GM21423 (cell line): ENCODE results near the gene FSTL4.

Experiments
- ATAC-seq: cut with Tn5 transposase; IDR thresholded peaks from one replicate; pipeline ENCODE4 v1.9.1; 2021; ENCODE audit warnings: mild to moderate bottlenecking, moderate library complexity; ENCODE audit not compliant: unreplicated experiment

FSTL4 gene

DNA sequence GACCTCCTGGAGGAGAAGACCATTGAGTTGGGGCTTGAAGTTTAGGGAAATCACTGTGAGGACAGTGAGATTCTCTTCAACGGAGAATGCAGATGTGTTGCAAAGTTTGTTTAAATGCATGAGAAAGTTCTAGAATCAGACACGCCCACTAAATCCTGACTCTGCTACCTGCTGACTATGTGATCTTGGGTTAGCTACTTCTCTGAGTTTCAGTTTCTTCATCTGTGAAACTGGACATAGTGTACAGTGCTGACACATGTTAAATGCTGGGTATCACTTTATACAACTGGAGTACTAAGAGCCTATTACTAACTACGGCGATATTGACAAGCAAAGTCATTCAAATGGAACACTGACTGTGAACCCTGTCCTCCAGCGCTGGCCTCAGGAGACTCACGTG, 305.1 kb downstream of the FSTL4 start:
- no peak for ATAC-seq

DNA sequence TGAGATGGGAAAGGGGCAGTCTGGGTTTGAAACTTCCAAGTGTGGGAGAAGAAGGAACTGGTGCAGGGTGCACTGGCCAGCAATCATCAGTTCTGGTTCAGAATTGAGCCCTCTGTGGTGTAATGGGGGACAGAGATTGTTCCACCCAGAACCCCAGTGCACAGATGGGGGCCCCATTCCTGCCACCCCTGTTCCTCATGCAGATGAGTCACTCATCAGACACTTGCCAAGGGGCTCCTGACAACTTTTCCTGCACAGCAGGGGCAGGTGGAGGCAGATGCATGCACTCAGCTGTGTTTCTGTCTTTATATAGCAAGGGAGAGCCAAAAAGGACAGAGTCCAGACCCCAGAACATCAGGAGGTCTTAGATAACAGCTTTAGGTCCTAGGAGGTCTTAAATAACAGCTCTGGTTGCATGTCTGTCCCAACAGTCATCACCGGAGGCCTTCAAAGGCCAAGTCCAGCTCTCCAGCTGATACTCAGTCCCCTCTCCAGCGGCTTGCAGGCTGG, 307.6 kb downstream of the FSTL4 start:
- no peak for ATAC-seq

DNA sequence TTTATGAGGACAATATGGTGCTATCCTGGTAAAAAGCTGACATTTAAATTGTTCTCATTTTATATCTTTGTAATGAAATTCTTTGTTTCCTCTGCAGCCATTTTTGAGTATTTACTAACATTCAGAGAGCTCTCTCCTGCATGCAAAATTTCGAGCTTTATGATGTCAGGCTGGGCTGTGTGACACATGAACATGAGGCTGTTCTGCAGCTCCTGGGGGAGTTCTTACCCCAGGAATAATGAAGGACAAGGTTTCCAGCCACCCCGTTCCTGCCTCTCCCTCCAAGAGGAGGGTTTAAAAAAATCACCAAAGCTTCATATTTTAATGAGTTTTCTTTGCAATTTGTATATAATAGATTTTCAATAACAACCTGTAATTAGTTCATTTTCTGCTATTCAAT, 308.2 kb downstream of the FSTL4 start:
- ATAC-seq, result no peak

DNA sequence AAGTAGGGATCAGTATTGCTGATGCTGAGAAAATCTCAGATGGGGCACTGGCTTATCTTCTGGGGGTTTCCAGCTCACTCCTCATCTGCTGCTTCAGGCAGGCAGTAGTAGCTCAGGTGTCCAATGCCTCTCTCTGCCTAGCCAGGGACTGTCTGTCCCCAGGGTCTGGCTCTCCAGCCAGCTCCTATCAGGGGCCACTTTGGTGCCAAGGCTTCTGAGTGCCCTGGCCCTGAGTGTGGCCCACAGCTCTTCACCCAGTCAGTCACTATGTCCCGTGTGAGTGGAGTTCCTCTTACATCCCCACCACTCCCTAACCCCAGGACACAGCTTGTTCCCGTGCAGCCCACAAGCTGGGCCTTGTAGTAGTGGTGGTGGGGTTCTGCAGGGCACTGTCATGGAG, 309.0 kb downstream of the FSTL4 start:
- no peak for ATAC-seq

DNA sequence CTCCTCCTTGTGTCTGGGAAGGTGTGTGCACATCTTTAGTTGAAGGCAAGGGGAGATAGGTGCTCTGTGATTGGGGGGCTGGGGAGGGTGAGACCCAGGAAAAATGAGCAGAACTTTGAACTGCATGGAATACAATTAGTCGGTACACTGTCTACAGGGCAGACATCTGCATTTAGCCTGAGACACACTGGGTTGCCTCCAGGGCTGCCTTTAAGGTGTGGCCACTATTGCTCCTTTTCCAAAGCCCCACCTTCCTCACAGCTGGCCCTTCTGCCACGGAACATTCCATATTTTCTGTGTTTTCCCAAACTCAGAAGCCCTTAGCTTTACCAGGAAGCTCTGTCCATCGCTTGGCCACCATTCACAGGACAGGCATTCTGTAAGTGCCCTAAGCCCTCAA, 312.6 kb downstream of the FSTL4 start:
- ATAC-seq, result no peak

DNA sequence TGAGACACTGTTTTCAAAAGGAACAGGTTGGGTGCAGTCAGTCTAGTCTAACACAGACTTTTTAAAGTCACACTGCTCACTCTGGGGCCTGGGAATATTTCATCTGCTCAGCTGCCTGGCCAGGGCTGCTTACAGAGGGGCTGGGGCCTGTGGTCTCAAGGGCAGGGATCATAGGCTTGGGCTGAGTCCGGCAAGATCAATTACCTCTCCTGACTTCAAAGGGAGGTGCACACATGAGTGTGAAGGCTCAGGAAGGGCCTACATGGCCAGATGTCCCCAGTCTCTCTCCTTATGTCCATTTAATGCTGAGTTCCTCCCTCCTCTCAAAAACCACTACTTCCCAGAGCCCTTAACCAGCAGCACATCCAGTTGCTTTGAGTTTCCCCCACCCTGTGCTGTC, 313.3 kb downstream of the FSTL4 start:
- no peak for ATAC-seq

DNA sequence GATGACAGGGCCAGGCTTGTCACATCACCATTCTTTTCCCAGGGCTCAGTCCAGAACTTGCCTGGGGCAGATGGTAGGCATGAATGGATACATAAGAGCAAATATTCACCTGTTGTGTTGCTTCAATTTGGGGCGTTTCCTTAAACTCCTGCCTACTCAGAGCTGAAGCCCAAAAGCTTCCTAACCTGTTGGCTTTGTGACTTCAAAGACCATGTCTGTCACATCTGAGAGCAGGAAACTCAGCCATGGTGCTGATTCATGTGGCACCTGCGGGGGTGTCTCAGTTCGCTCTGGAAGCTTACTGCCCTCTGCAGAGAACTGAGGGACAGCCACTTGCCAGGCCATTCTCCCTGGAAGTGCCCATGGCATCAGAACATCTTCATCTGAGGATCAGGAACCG, 313.9 kb downstream of the FSTL4 start:
- no peak for ATAC-seq

DNA sequence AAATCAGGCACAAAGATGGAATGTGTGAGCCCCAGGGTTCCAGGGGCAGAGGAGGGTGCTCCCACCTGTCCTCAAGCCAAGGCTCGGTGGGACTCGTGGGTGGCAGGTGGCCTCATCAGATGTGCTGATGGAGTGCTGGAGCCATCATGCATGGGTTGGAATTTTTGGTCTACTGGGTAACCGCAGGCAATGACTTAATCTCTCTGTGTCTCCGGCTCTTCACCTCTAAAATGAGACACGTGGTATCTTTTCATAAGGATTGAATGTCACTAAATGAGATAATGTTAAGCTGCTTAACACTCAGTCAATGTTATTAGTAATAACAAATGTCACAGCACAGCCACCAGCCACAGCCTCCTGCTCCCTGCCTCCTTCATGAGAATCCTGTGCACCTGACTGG, 315.0 kb downstream of the FSTL4 start:
- ATAC-seq, result no peak

DNA sequence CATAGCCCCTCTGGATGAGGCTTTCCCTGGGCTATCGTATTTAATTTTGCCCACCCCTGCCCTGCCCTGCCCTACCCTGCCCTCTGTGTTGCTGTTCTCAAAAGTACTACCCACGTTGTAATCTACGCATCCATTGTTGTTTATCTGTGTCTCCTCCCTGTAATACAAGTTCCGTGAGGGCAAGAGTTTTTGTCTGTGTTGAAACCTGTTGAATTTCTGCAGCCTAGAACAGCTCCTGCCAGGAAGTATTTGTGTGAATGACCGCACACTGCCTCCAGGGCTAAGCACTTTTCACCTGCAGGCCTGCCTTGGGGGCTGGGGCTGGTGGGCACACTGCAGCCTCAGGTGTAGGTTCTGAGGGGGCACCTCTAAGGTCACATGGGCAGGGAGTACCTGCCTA, 315.7 kb downstream of the FSTL4 start:
- no peak for ATAC-seq

DNA sequence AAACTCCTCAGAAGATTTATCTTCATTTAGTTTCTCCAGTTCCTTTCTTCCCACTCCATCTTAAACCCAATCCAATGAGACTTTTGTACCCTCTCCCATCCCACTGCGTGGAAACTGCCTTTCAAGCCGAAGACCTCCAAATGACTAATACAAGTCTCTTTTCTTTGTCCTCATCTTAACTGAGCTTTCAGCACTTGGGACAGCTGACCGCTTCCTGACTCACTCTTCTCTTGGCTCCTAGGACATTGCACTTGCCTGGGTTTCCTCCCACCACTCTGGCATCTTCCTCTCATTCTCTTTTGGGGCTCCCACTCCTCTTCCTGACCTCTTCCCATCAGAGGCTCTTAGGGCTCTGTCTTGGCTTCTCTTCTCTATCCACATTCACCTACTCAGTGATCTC, 316.8 kb downstream of the FSTL4 start:
- ATAC-seq, result no peak

DNA sequence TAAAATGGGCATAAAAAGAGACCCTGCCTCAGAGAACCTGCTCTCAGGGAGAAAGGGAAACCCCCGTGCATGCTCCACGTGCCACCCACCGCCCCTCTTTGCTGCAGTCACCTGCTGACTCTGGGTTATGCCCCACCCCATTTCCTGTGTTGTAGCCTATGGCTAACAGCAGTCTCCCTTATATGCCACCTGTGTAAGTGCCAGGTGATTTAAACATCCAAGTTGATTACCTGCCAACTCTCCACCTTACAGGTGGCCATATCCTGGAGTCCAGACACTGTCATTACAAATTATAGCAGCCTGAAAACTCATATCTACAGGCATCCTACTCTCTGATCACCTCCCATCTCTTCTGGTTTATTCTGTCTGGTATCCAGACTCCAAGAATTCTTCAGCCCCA, 318.0 kb downstream of the FSTL4 start:
- no peak for ATAC-seq

DNA sequence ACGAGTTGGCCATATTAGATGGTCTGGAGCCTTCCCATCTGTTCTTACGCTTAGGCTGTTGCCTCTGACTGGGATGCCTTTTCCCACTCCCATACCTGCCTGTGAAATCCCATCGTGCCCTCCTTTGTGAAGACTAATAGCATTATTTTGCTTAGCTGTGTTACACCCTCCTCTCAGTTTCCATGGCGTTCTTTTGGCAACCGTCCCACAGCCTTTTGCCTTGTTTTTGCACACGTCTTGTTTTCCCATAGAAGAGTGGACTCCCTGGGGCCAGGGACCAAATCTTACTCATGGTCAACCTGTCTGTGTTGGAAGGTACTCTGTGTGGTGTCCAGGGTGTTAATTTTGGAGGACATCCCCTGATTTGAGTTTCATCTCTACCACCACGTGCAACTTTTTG, 318.4 kb downstream of the FSTL4 start:
- ATAC-seq, result no peak

DNA sequence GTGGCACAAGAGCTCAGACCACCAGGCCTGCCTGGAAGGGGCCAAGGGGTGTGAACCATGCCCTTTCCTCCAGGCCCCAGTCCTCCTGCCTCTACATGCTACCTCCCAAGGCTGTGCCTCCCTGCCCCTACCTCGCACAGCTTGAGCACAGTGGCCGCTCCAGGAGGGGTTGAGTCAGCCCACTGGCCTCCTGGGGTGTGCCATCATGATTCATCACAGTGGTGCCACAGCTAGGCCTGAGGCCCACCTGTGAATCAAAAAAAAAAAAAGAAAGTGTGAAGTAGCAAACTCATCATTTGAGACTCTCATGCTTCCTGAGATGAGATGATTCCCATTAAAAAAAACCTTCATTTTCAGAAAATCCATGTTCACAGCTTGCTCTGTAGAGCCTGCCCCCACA, 320.0 kb downstream of the FSTL4 start:
- ATAC-seq, result no peak

DNA sequence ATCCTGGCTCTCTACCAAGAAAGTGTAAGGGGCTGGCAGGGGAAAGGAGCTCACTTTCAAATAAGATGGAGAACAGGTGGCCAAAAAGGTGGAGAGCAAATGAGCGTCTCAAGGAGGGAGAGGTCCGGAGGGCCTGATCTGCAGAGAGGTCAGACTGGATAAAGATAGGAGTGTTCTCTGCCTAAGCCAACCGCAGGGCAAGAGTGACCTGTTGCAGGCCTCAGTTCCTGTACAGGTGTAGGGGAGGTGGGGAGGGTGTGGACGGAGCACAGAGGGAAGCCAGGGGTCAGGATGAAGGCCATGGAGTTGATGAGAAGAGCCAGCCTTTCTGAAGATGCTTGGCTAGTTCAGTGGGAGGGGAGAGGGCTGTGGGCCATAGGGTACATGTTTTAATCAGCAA, 320.8 kb downstream of the FSTL4 start:
- ATAC-seq, result no peak

DNA sequence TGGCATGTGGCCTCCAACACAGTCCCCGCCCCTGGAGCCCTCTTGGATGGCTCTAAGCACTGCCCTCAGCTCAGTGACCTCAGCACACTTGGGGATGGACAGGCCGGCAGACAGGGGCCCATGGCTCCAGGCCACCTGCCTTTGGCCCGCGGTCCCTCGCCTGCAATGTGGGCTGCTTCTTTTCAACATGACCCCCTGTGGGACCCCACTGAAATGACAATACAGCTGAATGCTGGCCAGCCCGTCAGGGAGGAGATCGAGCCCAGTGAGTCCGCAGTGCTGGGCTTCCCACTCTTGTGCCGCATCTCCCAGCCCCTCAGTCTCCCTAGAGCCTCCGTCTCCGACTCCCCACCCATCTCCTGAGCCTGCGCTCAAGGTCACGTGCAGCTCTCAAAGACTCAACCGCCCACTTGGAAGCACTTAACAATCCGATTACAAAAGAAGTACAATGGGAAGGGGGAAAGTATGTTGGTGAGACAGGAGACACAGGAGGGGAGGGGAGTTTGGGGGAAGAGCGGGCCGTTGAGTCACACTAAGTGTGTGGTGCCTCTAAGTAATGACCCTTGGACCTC, 321.6 kb downstream of the FSTL4 start:
- no peak for ATAC-seq

DNA sequence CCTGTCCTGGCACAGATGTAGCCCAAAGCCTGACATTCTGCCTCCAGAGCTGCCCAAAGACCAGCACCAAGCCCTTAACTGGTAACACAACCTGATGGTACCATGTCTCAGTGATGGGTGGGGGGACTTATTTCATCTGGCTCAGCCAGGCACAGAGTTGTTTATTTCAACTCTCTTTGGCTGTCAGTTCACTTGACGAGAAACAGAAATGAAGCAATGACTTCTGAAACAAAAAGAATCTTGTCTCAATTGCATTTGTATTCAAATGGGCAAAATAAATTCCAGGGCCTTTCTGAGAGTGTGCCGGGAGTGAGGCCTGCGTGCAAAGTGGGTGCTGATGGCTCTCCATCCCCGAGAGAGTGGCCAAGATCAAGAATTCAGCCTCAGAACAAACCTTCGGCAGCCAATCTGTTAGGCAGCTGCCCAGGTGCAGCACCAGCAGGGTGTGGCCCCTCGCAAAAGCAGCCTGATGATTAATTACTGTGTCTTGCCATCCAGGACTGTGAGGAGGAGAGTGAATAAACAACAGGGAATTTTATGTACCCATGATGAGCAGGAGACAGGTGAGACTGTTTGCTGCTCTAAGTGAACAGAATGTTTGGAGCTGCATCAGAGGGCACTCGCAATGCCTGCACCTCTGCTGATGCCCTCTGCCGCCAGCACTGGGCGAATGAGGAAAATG, 322.5 kb downstream of the FSTL4 start:
- no peak for ATAC-seq

DNA sequence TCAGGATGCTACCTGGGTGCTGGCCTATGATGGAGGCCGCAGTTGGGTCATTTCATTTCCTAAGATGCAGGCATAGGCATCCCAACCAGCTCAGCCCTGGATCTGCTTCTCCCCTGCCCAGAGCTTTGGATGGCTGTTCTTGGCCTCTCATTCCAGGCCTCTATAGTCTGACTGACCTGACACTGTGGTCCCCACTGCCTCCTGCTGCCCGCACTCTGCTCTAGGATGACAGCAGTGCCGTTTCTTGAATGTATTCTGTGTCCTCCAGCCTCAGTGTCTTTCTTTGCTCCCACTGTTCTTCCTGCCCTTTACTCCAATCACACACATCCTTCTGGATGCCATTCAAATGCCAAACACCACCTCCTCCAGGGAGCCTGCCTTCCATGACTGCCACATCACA, 324.8 kb downstream of the FSTL4 start:
- no peak for ATAC-seq

DNA sequence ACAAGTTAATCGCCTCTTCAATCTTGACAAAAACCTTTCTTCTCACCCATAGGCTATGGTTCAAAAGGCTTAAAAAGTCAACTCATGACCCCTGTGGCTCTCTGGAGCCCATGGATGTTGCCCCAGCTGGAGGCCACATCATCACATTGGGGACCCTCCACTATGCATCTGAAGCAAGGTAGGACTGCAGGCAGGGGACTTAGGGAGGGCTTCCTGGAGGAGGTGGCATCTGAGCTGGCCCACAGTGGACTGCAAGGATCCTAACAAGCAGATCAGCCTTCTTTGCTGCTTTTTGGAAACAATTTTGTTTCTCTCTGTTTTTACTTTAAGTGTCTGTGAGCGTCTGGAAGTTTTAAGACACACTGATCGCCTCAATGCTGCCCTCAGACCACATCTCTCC, 325.9 kb downstream of the FSTL4 start:
- no peak for ATAC-seq

DNA sequence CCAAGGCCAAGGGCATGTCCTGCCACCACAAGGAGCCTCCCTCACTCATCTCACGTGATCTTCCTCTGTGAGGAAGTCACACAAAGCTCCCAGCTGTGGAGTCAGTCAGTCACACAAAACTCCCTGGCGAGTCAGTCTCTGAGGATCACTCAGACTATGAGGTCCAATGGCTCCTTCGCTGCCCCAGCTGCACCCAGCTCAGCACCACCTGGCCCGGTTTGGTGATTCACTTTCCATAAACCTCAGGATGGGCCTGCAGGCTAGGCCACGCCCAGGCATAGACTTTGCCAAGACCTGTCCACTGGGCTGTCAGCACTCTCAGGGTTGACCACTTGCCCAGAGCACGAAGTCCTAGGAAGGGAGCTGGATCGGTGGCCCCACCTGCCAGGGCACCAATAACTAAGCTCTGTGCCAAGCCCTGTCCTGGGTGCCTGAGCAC, 326.7 kb downstream of the FSTL4 start:
- no peak for ATAC-seq

DNA sequence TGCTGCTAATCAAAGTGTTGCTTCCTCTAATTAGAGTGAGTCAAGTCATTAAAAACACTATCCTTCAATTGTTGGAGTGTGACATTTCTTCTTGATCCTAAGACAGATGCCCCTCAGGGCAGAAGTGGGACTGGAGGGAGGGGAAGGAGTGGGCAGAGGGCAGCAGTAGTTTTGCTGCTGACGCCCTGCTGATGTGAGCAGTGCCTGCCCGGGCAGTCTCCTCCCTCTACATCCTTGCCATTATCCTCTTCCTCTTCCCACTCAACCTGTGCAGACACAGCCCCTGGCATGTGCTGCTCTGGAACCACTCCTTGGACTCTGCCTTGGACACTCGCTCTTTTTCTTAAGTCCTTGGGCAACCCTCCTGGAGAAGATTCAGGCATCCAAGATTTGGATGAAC, 328.0 kb downstream of the FSTL4 start:
- no peak for ATAC-seq

DNA sequence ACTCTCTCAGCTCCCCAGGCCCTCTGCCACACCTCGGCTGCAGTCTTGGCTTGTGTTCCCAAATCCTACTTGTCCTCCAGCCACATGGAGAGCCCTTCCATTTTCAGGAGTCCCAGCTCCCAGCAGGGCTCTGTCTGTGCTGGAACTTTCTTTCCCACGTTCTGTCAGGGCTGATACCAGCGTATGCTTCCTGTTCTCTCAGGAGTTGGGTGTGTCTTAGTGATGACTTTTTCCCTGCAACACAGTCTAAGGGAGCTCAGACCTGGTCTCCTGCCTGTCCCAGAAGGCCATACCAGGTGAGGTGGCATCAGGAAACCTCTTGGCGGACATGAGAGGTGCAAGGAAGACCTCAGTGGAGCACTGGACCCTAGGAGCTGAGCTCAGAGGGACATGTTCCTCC, 334.0 kb downstream of the FSTL4 start:
- no peak for ATAC-seq

DNA sequence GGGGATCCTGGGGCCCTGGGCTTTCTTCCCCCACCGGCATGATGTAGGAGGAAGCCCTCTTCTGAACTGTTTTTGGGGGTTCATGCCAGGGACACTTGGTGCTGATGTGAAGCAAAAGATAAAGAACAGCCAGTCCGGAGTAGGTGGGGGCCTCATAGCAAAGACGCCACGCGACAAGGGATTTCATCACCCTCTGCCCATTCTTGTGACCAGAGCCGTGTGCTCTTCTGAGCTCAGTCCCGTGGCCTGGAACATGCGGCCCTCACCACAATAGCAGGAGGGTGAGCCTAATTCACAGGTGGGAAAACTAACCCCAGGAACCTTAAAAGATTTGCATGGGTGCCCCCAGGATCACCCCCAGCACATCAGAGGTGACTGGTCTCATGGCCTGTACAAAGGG, 334.6 kb downstream of the FSTL4 start:
- ATAC-seq, result no peak

DNA sequence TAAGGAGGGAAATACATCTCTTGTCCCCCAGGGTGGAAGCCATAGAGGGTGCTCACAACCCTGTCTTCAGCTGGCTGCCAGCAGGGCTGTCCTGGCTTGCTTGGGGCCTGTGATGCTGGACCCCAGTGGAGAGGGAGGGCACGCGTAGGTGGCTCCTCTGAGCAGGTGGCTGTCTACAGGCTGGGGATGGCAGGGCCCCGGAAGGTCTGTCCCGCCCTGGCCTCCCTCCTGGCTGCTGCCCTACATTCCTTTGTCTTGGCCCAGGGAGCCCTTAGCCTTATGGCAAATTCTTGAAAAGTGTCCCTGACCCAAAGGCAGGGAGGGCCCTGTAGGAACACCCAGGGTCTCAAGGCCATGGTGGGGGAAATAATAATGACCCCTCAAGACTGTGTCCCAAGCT, 336.2 kb downstream of the FSTL4 start:
- no peak for ATAC-seq
